MV-4-11 (cell line): ENCODE measurements around the gene GPSM1.

ENCODE experiments used
- DNase-seq: peaks from one replicate; lab custom pipeline; 2025; lab: John Stamatoyannopoulos, UW

Gene GPSM1

GRCh38 chr9:136377341-136378169 lies 50.2 kb downstream of the GPSM1 start:
- peak; percentile 53 for DNase-seq

DNA sequence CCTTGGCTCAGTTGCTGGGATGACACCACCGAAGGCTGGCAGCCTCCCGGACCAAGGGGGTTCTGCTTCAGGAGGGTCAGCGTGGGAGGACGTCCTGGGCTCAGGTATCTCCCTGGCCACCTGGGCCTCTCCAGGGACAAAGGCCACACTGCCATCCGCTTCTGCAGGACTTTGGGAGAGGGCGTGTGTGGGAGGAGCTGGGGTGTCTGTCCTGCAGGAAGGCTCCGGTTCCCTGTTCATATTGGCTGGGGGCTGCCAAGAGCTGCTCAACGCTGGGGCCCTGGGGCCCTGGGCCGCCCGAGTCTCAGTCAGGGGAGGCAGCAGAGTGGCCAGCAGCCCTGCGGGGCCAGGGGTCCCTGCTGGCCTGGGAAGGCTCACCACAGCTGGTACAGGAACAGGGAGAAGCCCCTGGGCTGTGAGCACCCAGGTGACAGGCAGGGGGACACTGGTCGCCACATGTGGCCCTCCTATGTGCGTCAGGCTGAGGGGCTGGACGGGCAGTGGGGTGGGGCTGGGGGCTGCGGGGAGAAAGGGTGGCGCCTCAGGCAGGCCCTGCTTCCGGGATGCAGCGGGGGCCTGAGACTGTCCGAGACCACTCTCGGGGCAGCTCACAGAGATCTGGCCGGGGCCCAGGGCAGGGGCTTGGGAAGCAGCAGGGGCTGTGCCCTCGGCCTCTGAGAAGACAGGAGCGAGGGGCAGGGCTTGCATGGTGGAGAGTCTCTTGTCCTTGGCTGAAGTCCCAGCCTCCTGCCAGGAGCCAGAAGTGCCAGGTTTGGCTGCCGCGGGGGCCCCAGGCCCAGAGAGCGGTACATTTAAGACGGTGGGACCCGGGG lies 51.0 kb downstream of the GPSM1 start:
- DNase-seq, result no peak

GRCh38 chr9:136379003-136379287 lies 51.6 kb downstream of the GPSM1 start:
- DNase-seq, result no peak

GRCh38 chr9:136379401-136379800 lies 52.1 kb downstream of the GPSM1 start:
- no peak for DNase-seq

GRCh38 chr9:136379891-136380290 lies 52.6 kb downstream of the GPSM1 start:
- DNase-seq, result no peak

DNA sequence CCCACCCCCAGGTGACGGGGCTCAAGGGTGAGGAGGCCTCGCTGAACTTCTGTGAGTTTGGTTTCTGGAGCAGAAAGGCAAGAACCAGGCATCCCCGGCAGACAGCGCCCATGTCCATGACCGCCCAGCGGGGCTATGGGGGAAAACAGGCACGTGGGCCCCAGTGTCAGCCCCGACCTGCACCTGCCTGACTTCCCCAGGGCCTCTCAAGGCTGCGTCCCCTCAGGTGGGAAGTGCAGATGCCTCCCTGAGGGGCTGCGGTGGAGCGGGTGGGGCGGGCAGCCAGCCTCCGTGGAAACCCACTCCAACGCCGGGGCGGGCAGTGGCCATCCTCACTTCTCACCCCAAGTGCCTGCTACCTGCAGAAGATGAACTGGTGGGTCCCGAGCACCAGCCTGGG lies 53.0 kb downstream of the GPSM1 start:
- DNase-seq, result no peak

GRCh38 chr9:136381311-136381710 lies 54.0 kb downstream of the GPSM1 start:
- no peak for DNase-seq

DNA sequence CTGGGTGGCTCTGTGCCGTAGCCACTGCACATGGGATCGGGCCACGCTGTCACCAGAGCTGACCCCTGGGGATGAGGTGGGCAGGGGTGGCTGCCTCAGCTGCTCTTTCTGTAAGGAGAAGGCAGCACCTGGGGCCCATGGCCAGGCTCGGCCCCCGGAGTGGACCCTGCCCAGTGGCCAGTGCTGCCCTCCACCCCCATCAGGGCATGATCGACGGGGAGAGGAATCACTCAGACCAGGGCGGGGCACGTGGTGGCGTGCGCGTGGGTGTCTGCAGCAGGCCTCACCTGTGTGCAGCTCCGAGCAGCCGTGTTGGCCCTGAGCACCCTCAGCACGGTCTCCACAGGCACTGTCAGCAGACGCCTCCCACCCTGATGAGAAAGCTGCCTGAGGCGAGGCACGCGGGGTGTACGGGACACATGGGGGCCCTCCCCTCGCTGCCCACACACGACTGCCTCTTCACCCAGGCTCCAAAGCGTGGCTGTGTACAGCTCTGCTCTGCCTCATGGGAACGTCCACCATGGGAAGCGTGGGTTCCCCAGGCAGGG lies 54.7 kb downstream of the GPSM1 start:
- DNase-seq, result no peak

DNA sequence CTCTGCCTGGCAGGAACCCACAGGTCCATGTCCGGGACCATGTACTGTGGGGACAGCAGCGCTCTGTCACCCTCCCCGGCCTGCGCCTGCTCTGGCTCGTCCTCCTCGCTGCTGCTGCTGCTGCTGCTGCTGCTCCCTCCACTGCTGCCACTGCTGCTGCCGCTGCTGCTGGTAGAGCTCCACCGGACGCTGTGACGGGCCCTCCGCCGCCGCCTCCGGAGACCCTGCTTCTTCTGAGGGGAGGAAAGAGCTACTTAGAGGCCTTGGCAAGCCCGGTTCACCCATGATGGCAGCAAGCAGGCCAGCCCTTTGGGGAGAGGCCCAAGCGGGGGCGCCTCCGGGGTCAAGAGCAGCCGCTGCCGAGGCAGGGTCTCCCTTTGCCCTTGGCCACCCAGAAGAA lies 56.1 kb downstream of the GPSM1 start:
- no peak for DNase-seq

GRCh38 chr9:136385015-136385414 lies 57.7 kb downstream of the GPSM1 start:
- peak; percentile 84 for DNase-seq

- DNase-seq, result peak; percentile 99
Measured at GRCh38 chr9:136386018-136386417, 58.7 kb downstream of the GPSM1 start.

DNA sequence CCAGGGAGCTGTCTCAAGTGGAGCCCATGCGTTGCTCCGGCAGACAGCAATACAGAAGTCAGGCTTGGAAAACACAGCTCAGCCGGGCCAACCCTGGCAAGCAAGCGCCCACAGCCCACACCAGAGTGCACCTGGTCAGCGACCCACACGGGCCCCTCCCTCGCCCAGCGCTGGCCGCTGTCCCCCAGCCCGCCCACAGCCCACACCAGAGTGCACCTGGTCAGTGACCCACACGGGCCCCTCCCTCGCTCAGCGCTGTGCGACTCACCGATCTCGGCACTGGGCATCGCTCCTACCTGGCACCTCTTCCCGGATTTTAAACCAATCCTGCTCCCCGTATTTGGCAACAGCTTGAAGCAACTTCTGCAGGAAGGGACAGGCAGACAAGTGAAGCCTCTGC lies 59.9 kb downstream of the GPSM1 start:
- no peak for DNase-seq

GRCh38 chr9:136389396-136389795 lies 62.1 kb downstream of the GPSM1 start:
- no peak for DNase-seq

DNA sequence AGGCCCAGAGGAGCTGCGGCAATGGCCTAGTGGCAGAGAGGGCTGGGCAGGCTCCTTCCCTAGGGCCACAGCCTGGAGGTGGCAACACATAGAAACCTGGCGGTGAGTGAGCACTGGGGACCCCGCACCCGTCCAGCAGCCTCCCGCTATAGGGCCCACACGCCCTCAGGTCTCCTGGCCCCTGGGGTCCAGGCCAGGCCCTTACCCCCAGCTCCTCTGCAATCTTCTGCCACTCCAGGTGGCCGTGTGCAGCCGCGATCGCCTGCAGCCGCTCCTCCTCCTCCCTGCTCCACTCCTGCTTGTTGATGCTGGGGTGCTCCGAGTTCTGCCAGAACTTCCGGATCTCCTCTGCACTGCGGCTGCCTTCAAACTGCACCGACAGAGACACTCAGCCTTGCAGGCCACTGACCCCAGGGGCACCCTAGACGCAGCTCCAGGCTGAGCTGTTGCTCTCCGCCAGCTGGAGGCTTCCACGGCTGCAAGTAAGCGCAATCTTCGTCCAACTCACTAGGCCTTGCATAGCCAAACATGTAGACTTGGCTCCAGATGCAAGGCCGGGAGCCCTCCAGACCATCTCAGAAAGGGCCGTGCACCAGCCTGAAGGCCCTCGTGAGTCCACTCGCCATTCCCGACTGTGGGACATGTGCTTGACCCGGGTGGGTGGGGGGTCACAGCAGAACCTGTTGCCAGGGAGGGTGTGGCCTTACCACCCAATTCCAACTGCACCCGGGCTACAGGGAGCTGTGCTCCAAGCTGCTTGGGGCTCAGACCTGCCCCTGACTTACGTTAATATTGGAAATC lies 64.6 kb downstream of the GPSM1 start:
- DNase-seq, result no peak

- DNase-seq, result no peak
Measured at GRCh38 chr9:136392538-136393449, 65.5 kb downstream of the GPSM1 start.

GRCh38 chr9:136393531-136393930 lies 66.2 kb downstream of the GPSM1 start:
- no peak for DNase-seq

- DNase-seq, result no peak
Measured at GRCh38 chr9:136394312-136395019, 67.1 kb downstream of the GPSM1 start.

DNA sequence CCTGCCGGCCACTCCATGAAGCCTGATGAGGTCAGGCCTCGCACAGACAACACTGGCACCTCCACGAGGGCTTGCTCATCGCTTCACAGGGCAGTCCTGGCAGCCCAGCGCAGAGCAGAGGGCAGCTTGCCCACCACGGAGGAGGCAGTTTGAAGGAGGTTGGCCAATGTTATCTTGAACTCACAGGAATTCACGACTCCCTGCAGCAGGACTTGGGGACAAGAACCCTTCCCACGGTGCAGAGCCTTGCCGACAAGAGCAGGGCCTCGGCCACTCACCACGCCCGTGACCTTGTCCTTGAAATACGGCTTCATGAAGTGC lies 67.6 kb downstream of the GPSM1 start:
- DNase-seq, result no peak

DNA sequence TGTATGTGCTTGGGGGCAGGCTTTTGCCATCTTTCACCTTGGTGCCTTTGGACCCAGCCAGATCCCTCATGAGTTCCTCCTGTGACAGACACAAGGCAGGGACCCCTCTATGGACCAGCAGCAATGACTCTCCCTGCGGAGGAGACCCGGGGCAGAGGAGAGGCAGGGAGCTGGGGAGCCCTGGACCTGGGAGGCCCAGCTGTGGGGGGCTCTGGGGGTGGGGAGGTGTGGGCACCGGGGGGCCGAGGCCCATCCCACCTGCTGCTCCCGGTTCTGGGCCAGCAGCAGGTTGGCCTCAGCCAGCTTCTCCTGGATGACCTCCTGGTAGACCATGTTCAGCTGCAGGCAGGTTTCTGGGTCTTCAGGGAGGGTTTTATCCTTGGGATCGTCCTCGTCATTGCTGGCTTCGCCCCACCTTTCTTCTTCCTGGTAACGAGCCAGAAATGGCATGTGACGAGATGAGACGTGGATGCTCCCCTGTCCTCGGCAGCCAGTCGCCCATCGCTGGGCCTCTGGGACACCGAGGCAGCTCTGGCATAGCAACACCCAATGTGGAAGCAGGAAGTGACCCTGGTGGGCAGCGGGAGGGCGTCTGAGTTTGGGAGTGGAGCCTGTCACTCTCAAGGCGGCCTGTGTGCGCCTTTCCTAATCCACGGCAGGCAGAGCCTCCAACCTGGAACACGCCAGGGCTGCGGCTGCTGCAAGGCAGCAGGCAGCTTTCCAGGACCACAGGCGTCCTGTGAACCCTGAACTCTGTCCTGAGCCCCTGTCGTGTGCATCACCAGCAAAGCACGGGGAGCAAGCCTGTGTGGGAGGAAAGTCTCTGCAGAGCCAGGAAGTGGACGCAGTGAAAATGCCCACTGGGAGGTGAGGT lies 68.2 kb downstream of the GPSM1 start:
- no peak for DNase-seq

DNA sequence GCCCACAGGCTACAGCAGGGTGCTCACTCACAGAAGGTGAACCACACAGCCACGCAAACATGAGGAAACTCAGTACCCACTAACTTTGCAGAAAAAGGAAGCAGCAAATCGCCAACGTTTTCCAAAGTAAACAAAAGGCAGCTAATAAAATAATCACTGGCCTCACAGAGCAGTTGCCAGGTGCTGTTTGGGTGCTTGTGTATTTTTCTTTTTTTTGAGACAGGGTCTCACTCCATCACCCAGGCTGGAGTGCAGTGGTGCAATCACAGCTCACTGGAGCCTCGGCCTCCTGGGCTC lies 68.8 kb downstream of the GPSM1 start:
- DNase-seq, result no peak
